SK-N-SH treated with all-trans-retinoic acid at 6 μM for 48 hours (cell line): ENCODE data around the gene TPRKB.

Experiments
- ARNTL ChIP-seq: fragments of 450-650 bp; formaldehyde crosslinking; IDR thresholded peaks from 2 replicates; pipeline ENCODE4 v1.5.0; 2020; ENCODE audit warnings: low read depth, mild to moderate bottlenecking, moderate library complexity, borderline replicate concordance
- BACH2 ChIP-seq: fragments of 250-450 bp; sonication (Bioruptor Pico); IDR thresholded peaks from 2 replicates; pipeline ENCODE4 v1.9.0; 2021; ENCODE audit warnings: mild to moderate bottlenecking, borderline replicate concordance
- ESRRG ChIP-seq: fragments of 250-450 bp; sonication (Bioruptor Pico); IDR thresholded peaks from 2 replicates; pipeline ENCODE4 v1.6.1; 2021; ENCODE audit warnings: mild to moderate bottlenecking
- ISL1 ChIP-seq: fragments of 250-450 bp; sonication (Bioruptor Pico); IDR thresholded peaks from 2 replicates; pipeline ENCODE4 v2.1.2; 2022; ENCODE audit warnings: mild to moderate bottlenecking, moderate library complexity
- PATZ1 ChIP-seq: fragments of 250-450 bp; sonication (Bioruptor Pico); IDR thresholded peaks from 2 replicates; pipeline ENCODE4 v1.8.0; 2020; ENCODE audit warnings: mild to moderate bottlenecking, moderate library complexity, borderline replicate concordance
- RARB ChIP-seq: fragments of 250-450 bp; sonication (Bioruptor Pico); IDR thresholded peaks from 2 replicates; pipeline ENCODE4 v1.8.0; 2021; ENCODE audit warnings: mild to moderate bottlenecking, moderate library complexity
- TOX ChIP-seq: fragments of 250-450 bp; sonication (Bioruptor Pico); IDR thresholded peaks from 2 replicates; pipeline ENCODE4 v1.8.0; 2021; ENCODE audit warnings: mild to moderate bottlenecking, moderate library complexity, borderline replicate concordance
- ZNF565 ChIP-seq: fragments of 450-650 bp; formaldehyde crosslinking; conservative IDR thresholded peaks from 2 replicates; pipeline ENCODE4 v1.5.0; 2020; ENCODE audit warnings: low read depth, mild to moderate bottlenecking, moderate library complexity
- TF ChIP-seq, protein P1 (sequence below): fragments of 250-450 bp; sonication (Bioruptor Pico); IDR thresholded peaks from 2 replicates; pipeline ENCODE4 v1.5.1; 2020; ENCODE audit warnings: low read depth, mild to moderate bottlenecking, moderate library complexity
- TF ChIP-seq, protein P2 (sequence below): fragments of 250-450 bp; sonication (Bioruptor Pico); IDR thresholded peaks from 2 replicates; pipeline ENCODE4 v1.8.0; 2021; ENCODE audit warnings: low read depth, mild to moderate bottlenecking, moderate library complexity, borderline replicate concordance

- TF ChIP-seq ARNTL (no peak), TOX (CRISPR knock-in tag) (no peak), BACH2 (CRISPR knock-in tag) (no peak), RARB (CRISPR knock-in tag) (no peak), PATZ1 (no peak), ZNF565 (CRISPR knock-in tag) (no peak), ISL1 (no peak), ESRRG (CRISPR knock-in tag) (no peak)
- TF ChIP-seq, protein P1, sequence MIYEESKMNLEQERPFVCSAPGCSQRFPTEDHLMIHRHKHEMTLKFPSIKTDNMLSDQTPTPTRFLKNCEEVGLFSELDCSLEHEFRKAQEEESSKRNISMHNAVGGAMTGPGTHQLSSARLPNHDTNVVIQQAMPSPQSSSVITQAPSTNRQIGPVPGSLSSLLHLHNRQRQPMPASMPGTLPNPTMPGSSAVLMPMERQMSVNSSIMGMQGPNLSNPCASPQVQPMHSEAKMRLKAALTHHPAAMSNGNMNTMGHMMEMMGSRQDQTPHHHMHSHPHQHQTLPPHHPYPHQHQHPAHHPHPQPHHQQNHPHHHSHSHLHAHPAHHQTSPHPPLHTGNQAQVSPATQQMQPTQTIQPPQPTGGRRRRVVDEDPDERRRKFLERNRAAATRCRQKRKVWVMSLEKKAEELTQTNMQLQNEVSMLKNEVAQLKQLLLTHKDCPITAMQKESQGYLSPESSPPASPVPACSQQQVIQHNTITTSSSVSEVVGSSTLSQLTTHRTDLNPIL (CRISPR knock-in tag) = no peak
- TF ChIP-seq, protein P2, sequence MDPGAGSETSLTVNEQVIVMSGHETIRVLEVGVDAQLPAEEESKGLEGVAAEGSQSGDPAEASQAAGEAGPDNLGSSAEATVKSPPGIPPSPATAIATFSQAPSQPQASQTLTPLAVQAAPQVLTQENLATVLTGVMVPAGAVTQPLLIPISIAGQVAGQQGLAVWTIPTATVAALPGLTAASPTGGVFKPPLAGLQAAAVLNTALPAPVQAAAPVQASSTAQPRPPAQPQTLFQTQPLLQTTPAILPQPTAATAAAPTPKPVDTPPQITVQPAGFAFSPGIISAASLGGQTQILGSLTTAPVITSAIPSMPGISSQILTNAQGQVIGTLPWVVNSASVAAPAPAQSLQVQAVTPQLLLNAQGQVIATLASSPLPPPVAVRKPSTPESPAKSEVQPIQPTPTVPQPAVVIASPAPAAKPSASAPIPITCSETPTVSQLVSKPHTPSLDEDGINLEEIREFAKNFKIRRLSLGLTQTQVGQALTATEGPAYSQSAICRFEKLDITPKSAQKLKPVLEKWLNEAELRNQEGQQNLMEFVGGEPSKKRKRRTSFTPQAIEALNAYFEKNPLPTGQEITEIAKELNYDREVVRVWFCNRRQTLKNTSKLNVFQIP (CRISPR knock-in tag) = no peak
These were observed 6.3 kb downstream of the TPRKB start for GRCh38 chr2:73730810-73731209.
